BLaER1 treated with 17β-estradiol and CSF1 and Interleukin-3, amounts not matched to agents 10 nM and 100 nM (cell line): ENCODE data around the gene MRGPRE.
A peak's percentile ranks its signal among the peaks of the same experiment; 100 is the strongest.

ENCODE experiments used
- H3K27ac ChIP-seq, 11 experiments: shearing (Covaris generic); formaldehyde crosslinking; 2 replicates each; pipeline ENCODE4 v1.8.1; 2022
- H3K27me3 ChIP-seq, 11 experiments: shearing (Covaris generic); formaldehyde crosslinking; 2 replicates each; pipeline ENCODE4 v1.8.1; 2022
- H3K36me3 ChIP-seq, 11 experiments: shearing (Covaris generic); formaldehyde crosslinking; 2 replicates each; pipeline ENCODE4 v1.8.1; 2022
- H3K4me1 ChIP-seq, 10 experiments: shearing (Covaris generic); formaldehyde crosslinking; 2 replicates each; pipeline ENCODE4 v1.8.1; 2022
- H3K4me2 ChIP-seq, 11 experiments: shearing (Covaris generic); formaldehyde crosslinking; 2 replicates each; pipeline ENCODE4 v1.8.1; 2022
- H3K4me3 ChIP-seq, 10 experiments: shearing (Covaris generic); formaldehyde crosslinking; 2 replicates each; pipeline ENCODE4 v1.8.1; 2022
- H3K9ac ChIP-seq, 11 experiments: shearing (Covaris generic); formaldehyde crosslinking; 2 replicates each; pipeline ENCODE4 v1.8.1; 2022
- H3K9me3 ChIP-seq, 11 experiments: shearing (Covaris generic); formaldehyde crosslinking; replicated peaks in 1 of 11; 2 replicates each; pipeline ENCODE4 v1.8.1; 2022
- H4K20me1 ChIP-seq, 11 experiments: shearing (Covaris generic); formaldehyde crosslinking; 2 replicates each; pipeline ENCODE4 v1.8.1; 2022
- Cebpa-rat ChIP-seq, 11 experiments: shearing (Covaris generic); IDR thresholded peaks; 2 replicates each; pipeline ENCODE4 v1.8.1; 2022

Gene MRGPRE

GRCh38 chr11:3202305-3202704 lies 29.9 kb downstream of the MRGPRE start:
- peak overlapping the region in 6 of 11 experiments; percentile 38 to 60 (median 50); a peak in 7 of 22 replicates for H3K4me2 ChIP-seq
- peaks cover 26 to 41% (median 35%) of the 10 kb centered on the region in 10 experiments for H3K4me1 ChIP-seq
- H3K27ac ChIP-seq = no peak overlapping the region
- TF ChIP-seq Cebpa-rat (IDR thresholded peaks at IDR 0.05) = no peak
- no peaks in the 10 kb centered on the region for H3K9me3 ChIP-seq
- H3K9ac ChIP-seq = no peak overlapping the region
- H3K27me3 ChIP-seq = peaks cover 43 to 61% (median 50%) of the 10 kb centered on the region in 11 experiments
- H3K4me3 ChIP-seq = no peak overlapping the region
- H4K20me1 ChIP-seq = peaks cover 0 to 26% (median 7%) of the 10 kb centered on the region in 11 experiments; a peak in 10 of 22 replicates
- H3K36me3 ChIP-seq = no peaks in the 10 kb centered on the region

- Histone ChIP-seq H3K9ac (no peak overlapping the region), H3K4me2 (no peak overlapping the region), H3K4me1 (peaks cover 26 to 41% (median 35%) of the 10 kb centered on the region in 10 experiments), H3K4me3 (no peak overlapping the region), H4K20me1 (peaks cover 0 to 26% (median 7%) of the 10 kb centered on the region in 11 experiments; a peak in 10 of 22 replicates), H3K9me3 (no peaks in the 10 kb centered on the region), H3K27me3 (peaks cover 43 to 61% (median 50%) of the 10 kb centered on the region in 11 experiments), H3K27ac (no peak overlapping the region), H3K36me3 (no peaks in the 10 kb centered on the region)
- no peak for TF ChIP-seq Cebpa-rat (IDR thresholded peaks at IDR 0.05)
Observed at GRCh38 chr11:3201677-3202181, 30.5 kb downstream of the MRGPRE start.

- no peak for TF ChIP-seq Cebpa-rat (IDR thresholded peaks at IDR 0.05)
- H3K27me3 ChIP-seq = peaks cover 43 to 61% (median 50%) of the 10 kb centered on the region in 11 experiments
Observed at GRCh38 chr11:3201112-3201581, 31.1 kb downstream of the MRGPRE start.

GRCh38 chr11:3200388-3201111 lies 31.7 kb downstream of the MRGPRE start:
- Histone ChIP-seq H4K20me1 (peaks cover 0 to 26% (median 7%) of the 10 kb centered on the region in 11 experiments; a peak in 10 of 22 replicates), H3K27me3 (peaks cover 43 to 61% (median 50%) of the 10 kb centered on the region in 11 experiments), H3K4me1 (peaks cover 22 to 39% (median 30%) of the 10 kb centered on the region in 10 experiments), H3K9me3 (no peaks in the 10 kb centered on the region), H3K27ac (no peak overlapping the region), H3K4me2 (no peak overlapping the region), H3K36me3 (no peaks in the 10 kb centered on the region), H3K4me3 (no peak overlapping the region), H3K9ac (no peak overlapping the region)
- no peak for TF ChIP-seq Cebpa-rat (IDR thresholded peaks at IDR 0.05)

More at GRCh38 chr11:3201112-3201581, 31.1 kb downstream of the MRGPRE start:
- Histone ChIP-seq H3K4me1 (peaks cover 25 to 40% (median 34%) of the 10 kb centered on the region in 10 experiments), H3K4me2 (no peak overlapping the region), H3K9me3 (no peaks in the 10 kb centered on the region), H3K4me3 (no peak overlapping the region), H4K20me1 (peaks cover 0 to 26% (median 7%) of the 10 kb centered on the region in 11 experiments; a peak in 10 of 22 replicates), H3K36me3 (no peaks in the 10 kb centered on the region), H3K9ac (no peak overlapping the region), H3K27ac (no peak overlapping the region)

GRCh38 chr11:3199537-3200295 lies 32.5 kb downstream of the MRGPRE start:
- H3K4me2 ChIP-seq = no peak overlapping the region
- no peaks in the 10 kb centered on the region for H3K36me3 ChIP-seq
- no peak overlapping the region for H3K27ac ChIP-seq
- H3K9ac ChIP-seq = no peak overlapping the region
- no peaks in the 10 kb centered on the region for H3K9me3 ChIP-seq
- H3K4me1 ChIP-seq = peaks cover 21 to 38% (median 24%) of the 10 kb centered on the region in 10 experiments; a peak in 19 of 20 replicates
- H3K27me3 ChIP-seq = peaks cover 41 to 53% (median 43%) of the 10 kb centered on the region in 11 experiments
- peaks cover 0 to 26% (median 7%) of the 10 kb centered on the region in 11 experiments; a peak in 10 of 22 replicates for H4K20me1 ChIP-seq
- no peak overlapping the region for H3K4me3 ChIP-seq
- no peak for TF ChIP-seq Cebpa-rat (IDR thresholded peaks at IDR 0.05)

GRCh38 chr11:3198815-3199214 lies 33.4 kb downstream of the MRGPRE start:
- H3K27ac ChIP-seq = no peak overlapping the region
- H4K20me1 ChIP-seq = peaks cover 0 to 26% (median 7%) of the 10 kb centered on the region in 11 experiments; a peak in 10 of 22 replicates
- no peak overlapping the region for H3K9ac ChIP-seq
- peaks cover 32 to 44% (median 36%) of the 10 kb centered on the region in 11 experiments for H3K27me3 ChIP-seq
- H3K36me3 ChIP-seq = no peaks in the 10 kb centered on the region
- H3K4me3 ChIP-seq = no peak overlapping the region
- H3K9me3 ChIP-seq = no peaks in the 10 kb centered on the region
- no peak overlapping the region for H3K4me2 ChIP-seq
- TF ChIP-seq Cebpa-rat (IDR thresholded peaks at IDR 0.05) = no peak
- H3K4me1 ChIP-seq = peaks cover 18 to 47% (median 26%) of the 10 kb centered on the region in 10 experiments; a peak in 19 of 20 replicates

GRCh38 chr11:3197878-3198528 lies 34.2 kb downstream of the MRGPRE start:
- peaks cover 15 to 43% (median 21%) of the 10 kb centered on the region in 10 experiments; a peak in 19 of 20 replicates for H3K4me1 ChIP-seq
- no peaks in the 10 kb centered on the region for H3K36me3 ChIP-seq
- H3K27me3 ChIP-seq = peaks cover 24 to 36% (median 28%) of the 10 kb centered on the region in 11 experiments
- H3K9me3 ChIP-seq = no peaks in the 10 kb centered on the region
- H3K9ac ChIP-seq = no peak overlapping the region; a peak in 1 of 22 replicates
- H3K27ac ChIP-seq = no peak overlapping the region
- no peak overlapping the region for H3K4me3 ChIP-seq
- TF ChIP-seq Cebpa-rat (IDR thresholded peaks at IDR 0.05) = no peak
- H4K20me1 ChIP-seq = peaks cover 0 to 22% (median 4%) of the 10 kb centered on the region in 11 experiments; a peak in 10 of 22 replicates
- H3K4me2 ChIP-seq = peak overlapping the region in 7 of 11 experiments; percentile 2 to 51 (median 26); a peak in 9 of 22 replicates

GRCh38 chr11:3197044-3197695 lies 35.0 kb downstream of the MRGPRE start:
- Histone ChIP-seq H4K20me1 (peaks cover 0 to 13% (median 0%) of the 10 kb centered on the region in 11 experiments; a peak in 8 of 22 replicates), H3K4me3 (no peak overlapping the region), H3K4me2 (peak overlapping the region in 6 of 11 experiments; percentile 2 to 51 (median 36); a peak in 6 of 22 replicates), H3K27me3 (peaks cover 16 to 28% (median 20%) of the 10 kb centered on the region in 11 experiments), H3K27ac (no peak overlapping the region), H3K4me1 (peaks cover 9 to 35% (median 13%) of the 10 kb centered on the region in 10 experiments; a peak in 17 of 20 replicates), H3K9ac (peak overlapping the region in 2 of 11 experiments; percentile 13 to 28; a peak in 3 of 22 replicates), H3K36me3 (no peaks in the 10 kb centered on the region), H3K9me3 (no peaks in the 10 kb centered on the region)
- no peak for TF ChIP-seq Cebpa-rat (IDR thresholded peaks at IDR 0.05)
